Activated T-cell treated with anti-CD3 and anti-CD28 coated beads, Interleukin-2, amount 50 U/mL, for 24 hours (primary cell): ENCODE measurements around the gene KRTAP4-5.
"Not testable (repeated sequence)": the region's sequence is repeated elsewhere in the genome, so short reads cannot be mapped to it uniquely, and the experiment has no call there.

Experiments used
- DNase-seq: peaks from one replicate; pipeline ENCODE4 v3.0.0-alpha.2; 2020
- H3K27ac Mint-ChIP-seq: 2 replicates; pipeline ENCODE4 v1.8.0; 2020; ENCODE audit warnings: mild to moderate bottlenecking, mixed read lengths
- H3K27me3 Mint-ChIP-seq: 2 replicates; pipeline ENCODE4 v1.8.0; 2020; ENCODE audit warnings: mixed read lengths
- H3K36me3 Mint-ChIP-seq: 2 replicates; pipeline ENCODE4 v1.8.0; 2020; ENCODE audit warnings: low read depth, mixed read lengths
- H3K4me1 Mint-ChIP-seq: 2 replicates; pipeline ENCODE4 v1.8.0; 2020; ENCODE audit warnings: low read depth, mixed read lengths
- H3K4me3 Mint-ChIP-seq: 2 replicates; pipeline ENCODE4 v1.8.0; 2020; ENCODE audit warnings: mild to moderate bottlenecking, moderate library complexity, mixed read lengths
- H3K9me3 Mint-ChIP-seq: 2 replicates; pipeline ENCODE4 v1.8.0; 2020; ENCODE audit warnings: mixed read lengths

KRTAP4-5 gene

GRCh38 chr17:41160648-41161047 is 11.0 kb upstream of the KRTAP4-5 start, which contains the start of gene KRTAP4-4:
Gene KRTAP4-4 (minus strand): TSS chr17:41160748. CDS start chr17:41160691, 57 bp downstream.
- Mint-ChIP-seq H3K4me1 (no peaks in the 10 kb centered on the region), H3K9me3 (no peaks in the 10 kb centered on the region), H3K27me3 (peaks cover 17% of the 10 kb centered on the region), H3K27ac (no peak within 1 kb of the TSS), H3K36me3 (no peaks in the 10 kb centered on the region), H3K4me3 (no peak within 1 kb of the TSS)
- DNase-seq = no peak

GRCh38 chr17:41160190-41160589 is 10.6 kb upstream of the KRTAP4-5 start:
- not testable (repeated sequence) for DNase-seq, H3K4me3 Mint-ChIP-seq, H3K36me3 Mint-ChIP-seq, H3K9me3 Mint-ChIP-seq, H3K4me1 Mint-ChIP-seq, H3K27ac Mint-ChIP-seq
- peaks cover 19% of the 10 kb centered on the region for H3K27me3 Mint-ChIP-seq

DNA sequence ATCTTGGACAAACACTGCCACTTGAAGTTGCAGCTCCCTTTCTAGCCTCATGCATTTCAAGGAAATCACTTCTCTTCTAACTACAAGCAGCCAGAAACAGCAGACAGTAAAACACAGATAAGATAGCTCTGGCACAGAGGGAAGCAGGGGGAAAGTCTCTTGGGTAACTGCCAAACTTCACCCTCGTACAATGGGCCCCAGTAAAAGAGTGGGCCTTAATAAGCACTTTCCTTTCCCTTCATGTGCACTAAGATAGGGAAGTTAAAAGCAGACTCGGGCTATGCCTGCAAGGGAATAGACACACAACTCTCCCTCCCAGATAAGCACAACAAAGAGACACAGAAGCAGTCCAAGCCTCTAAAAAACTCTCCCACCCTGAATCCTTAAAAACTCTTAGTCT is 4.2 kb upstream of the KRTAP4-5 start:
- no peaks in the 10 kb centered on the region for H3K4me1 Mint-ChIP-seq
- peaks cover 29% of the 10 kb centered on the region for H3K27me3 Mint-ChIP-seq
- DNase-seq = no peak
- no peaks in the 10 kb centered on the region for H3K36me3 Mint-ChIP-seq
- no peak overlapping the region for H3K27ac Mint-ChIP-seq
- no peaks in the 10 kb centered on the region for H3K9me3 Mint-ChIP-seq
- no peak overlapping the region for H3K4me3 Mint-ChIP-seq

DNA sequence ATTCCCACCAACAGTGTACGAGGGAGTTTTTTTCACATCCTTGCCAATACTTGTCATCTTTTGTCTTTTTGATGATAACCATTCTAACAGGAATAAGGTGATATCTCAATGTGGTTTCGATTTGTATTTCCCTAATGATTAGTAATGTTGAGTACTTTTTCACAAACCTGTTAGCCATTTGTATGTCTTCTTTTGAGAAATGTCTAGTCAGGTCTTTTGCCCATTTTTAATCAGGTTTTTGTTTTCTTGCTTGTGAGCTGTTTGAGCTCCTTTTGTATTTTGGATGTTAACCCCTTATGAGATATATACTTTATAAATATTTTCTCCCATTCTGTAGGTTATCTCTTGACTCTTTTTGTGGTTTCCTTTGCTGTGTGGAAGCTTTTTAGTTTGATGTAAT is 1.9 kb upstream of the KRTAP4-5 start:
- no peak for DNase-seq
- Mint-ChIP-seq H3K4me3 (no peak overlapping the region), H3K36me3 (no peaks in the 10 kb centered on the region), H3K4me1 (no peaks in the 10 kb centered on the region), H3K9me3 (no peaks in the 10 kb centered on the region), H3K27me3 (peaks cover 27% of the 10 kb centered on the region), H3K27ac (no peak overlapping the region)

DNA sequence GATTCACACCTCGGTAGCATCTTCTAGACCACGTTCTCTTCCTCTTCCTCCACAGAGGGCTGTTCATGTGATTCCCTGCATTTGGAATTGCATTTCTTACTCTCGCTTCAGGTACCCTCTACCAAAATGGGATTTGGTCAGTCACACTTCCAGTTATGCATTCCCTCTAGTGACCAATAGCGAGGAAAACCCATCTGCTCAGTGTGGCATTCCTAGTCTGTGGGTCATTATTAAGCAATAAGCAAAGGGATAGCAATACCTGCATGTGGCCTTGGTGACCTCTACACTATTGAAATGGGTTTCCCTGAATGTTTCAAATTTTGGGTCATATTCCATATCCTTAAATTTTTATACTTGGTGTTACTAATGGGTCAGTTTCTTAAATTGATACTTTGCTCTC is 401 bp upstream of the KRTAP4-5 start:
- Mint-ChIP-seq H3K27me3 (peaks cover 17% of the 10 kb centered on the region), H3K36me3 (no peaks in the 10 kb centered on the region), H3K9me3 (no peaks in the 10 kb centered on the region), H3K4me1 (no peaks in the 10 kb centered on the region), H3K4me3 (no peak overlapping the region), H3K27ac (no peak overlapping the region)
- no peak for DNase-seq

DNA sequence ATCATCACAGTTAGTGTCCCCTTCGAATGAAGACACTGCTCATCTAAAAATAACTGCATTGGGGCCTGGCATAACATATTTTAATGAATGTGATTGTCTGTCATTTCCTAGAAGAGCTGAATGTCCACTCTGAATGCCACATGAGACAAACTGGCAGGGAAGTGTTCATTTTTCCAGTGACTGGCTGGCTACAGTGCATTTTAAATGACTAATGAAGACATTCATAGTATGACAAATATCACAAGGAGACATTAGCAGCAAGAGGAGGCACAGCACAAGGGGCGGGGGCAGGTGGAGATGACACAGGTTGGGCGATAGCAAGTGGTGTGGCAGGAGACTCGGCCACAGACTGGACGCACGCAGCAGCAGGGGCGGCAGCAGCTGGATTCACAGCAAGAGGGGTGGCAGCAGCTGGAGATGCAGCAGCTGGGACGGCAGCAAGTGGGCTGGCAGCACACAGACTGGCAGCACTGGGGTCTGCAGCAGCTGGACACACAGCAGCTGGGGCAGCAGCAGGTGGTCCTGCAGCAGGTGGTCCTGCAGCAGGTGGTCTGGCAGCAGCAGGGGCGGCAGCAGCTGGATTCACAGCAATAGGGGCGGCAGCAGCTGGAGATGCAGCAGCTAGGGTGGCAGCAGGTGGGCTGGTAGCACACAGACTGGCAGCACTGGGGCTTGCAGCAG is 514 bp downstream of the KRTAP4-5 start:
- DNase-seq, H3K36me3 Mint-ChIP-seq, H3K4me3 Mint-ChIP-seq, H3K27ac Mint-ChIP-seq, H3K4me1 Mint-ChIP-seq, H3K9me3 Mint-ChIP-seq: not testable (repeated sequence)
- H3K27me3 Mint-ChIP-seq = peaks cover 14% of the 10 kb centered on the region

GRCh38 chr17:41147531-41148204 is 2.0 kb downstream of the KRTAP4-5 start:
- no peak overlapping the region for H3K27ac Mint-ChIP-seq
- peaks cover 6% of the 10 kb centered on the region for H3K27me3 Mint-ChIP-seq
- H3K4me3 Mint-ChIP-seq = no peak overlapping the region

DNA sequence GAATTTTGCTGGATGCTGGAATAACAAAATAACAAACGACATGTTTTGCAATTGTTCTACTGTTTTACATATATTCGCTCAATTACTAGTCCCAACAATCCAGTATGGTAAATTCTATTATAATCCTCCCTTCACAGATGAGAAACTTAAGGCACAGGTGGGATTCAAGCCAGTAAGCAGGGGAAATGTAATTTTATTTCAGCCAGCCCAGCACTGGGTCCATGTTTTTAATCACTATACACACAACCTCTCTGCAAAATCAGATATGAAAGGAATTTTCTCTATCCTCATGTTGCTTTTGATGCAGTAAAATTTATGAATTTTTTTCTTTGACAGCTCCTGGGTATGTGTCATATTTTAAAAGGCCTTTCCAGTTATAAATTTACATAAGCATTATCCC is 4.4 kb downstream of the KRTAP4-5 start:
- Mint-ChIP-seq H3K4me1 (no peaks in the 10 kb centered on the region), H3K27ac (no peak overlapping the region), H3K27me3 (peaks cover 11% of the 10 kb centered on the region), H3K36me3 (peaks cover 4% of the 10 kb centered on the region), H3K9me3 (peaks cover 18% of the 10 kb centered on the region), H3K4me3 (no peak overlapping the region)
- no peak for DNase-seq

More at GRCh38 chr17:41147531-41148204, 2.0 kb downstream of the KRTAP4-5 start:
- peaks cover 4% of the 10 kb centered on the region for H3K36me3 Mint-ChIP-seq
- no peak for DNase-seq
- H3K9me3 Mint-ChIP-seq = peaks cover 12% of the 10 kb centered on the region
- H3K4me1 Mint-ChIP-seq = no peaks in the 10 kb centered on the region

GRCh38 chr17:41144846-41145245 is 4.8 kb downstream of the KRTAP4-5 start:
- H3K4me3 Mint-ChIP-seq = no peak overlapping the region
- H3K36me3 Mint-ChIP-seq = peaks cover 4% of the 10 kb centered on the region
- peaks cover 18% of the 10 kb centered on the region for H3K9me3 Mint-ChIP-seq
- no peak overlapping the region for H3K27ac Mint-ChIP-seq
- no peaks in the 10 kb centered on the region for H3K4me1 Mint-ChIP-seq
- H3K27me3 Mint-ChIP-seq = peaks cover 11% of the 10 kb centered on the region
- no peak for DNase-seq

GRCh38 chr17:41141361-41141760 is 8.3 kb downstream of the KRTAP4-5 start:
- Mint-ChIP-seq H3K4me3 (no peak overlapping the region), H3K9me3 (peaks cover 28% of the 10 kb centered on the region), H3K27ac (no peak overlapping the region), H3K27me3 (peaks cover 13% of the 10 kb centered on the region), H3K36me3 (peaks cover 7% of the 10 kb centered on the region), H3K4me1 (no peaks in the 10 kb centered on the region)
- no peak for DNase-seq

DNA sequence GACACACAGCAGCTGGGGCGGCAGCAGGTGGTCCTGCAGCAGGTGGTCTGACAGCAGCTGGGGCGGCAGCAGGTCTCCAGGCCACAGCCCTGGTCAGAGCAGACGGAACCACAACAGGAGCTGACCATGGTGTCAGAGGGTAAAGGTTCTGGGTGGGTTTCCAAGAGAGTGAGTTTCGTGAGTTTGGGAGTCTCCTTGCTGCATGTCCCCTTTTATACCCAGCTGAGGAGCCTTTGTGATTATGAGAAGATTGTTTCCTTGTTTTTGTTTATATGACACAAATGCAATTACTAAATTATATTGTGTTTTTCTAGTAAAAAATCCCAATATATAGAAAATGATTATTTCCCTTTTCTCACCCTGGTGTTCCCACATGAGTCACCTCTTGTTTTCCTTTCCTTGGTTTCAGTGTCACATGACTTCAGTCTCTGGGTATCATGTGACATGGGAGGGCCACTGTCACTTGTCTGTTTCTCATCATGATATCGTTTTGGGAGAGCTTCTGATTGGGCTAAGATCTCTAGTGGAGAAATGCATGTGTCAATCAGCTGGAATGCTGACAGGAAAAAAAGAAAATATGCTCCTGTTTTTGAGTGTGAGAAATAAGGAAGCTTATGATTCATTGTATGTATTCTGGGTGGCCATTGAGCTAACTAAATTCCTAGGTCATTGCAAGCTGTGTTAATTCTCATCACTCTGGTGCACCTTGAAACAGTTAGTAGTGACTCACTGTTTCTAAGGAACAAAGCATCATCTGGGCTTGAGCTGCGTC is 9.1 kb downstream of the KRTAP4-5 start, which contains the start of gene KRTAP4-6:
Gene KRTAP4-6, minus strand, starts transcription at position 185 of the 772 bp plus-strand sequence. Its CDS starts 57 bp downstream, at position 128.
- Mint-ChIP-seq H3K4me3 (no peak within 1 kb of the TSS), H3K27ac (no peak within 1 kb of the TSS), H3K4me1 (no peaks in the 10 kb centered on the region), H3K36me3 (peaks cover 7% of the 10 kb centered on the region), H3K9me3 (peaks cover 28% of the 10 kb centered on the region), H3K27me3 (peaks cover 13% of the 10 kb centered on the region)
- no peak for DNase-seq

GRCh38 chr17:41139865-41140264 is 9.8 kb downstream of the KRTAP4-5 start:
- H3K27ac Mint-ChIP-seq, H3K36me3 Mint-ChIP-seq, DNase-seq, H3K4me1 Mint-ChIP-seq, H3K4me3 Mint-ChIP-seq: not testable (repeated sequence)
- H3K27me3 Mint-ChIP-seq = peaks cover 13% of the 10 kb centered on the region
- H3K9me3 Mint-ChIP-seq = peaks cover 28% of the 10 kb centered on the region

DNA sequence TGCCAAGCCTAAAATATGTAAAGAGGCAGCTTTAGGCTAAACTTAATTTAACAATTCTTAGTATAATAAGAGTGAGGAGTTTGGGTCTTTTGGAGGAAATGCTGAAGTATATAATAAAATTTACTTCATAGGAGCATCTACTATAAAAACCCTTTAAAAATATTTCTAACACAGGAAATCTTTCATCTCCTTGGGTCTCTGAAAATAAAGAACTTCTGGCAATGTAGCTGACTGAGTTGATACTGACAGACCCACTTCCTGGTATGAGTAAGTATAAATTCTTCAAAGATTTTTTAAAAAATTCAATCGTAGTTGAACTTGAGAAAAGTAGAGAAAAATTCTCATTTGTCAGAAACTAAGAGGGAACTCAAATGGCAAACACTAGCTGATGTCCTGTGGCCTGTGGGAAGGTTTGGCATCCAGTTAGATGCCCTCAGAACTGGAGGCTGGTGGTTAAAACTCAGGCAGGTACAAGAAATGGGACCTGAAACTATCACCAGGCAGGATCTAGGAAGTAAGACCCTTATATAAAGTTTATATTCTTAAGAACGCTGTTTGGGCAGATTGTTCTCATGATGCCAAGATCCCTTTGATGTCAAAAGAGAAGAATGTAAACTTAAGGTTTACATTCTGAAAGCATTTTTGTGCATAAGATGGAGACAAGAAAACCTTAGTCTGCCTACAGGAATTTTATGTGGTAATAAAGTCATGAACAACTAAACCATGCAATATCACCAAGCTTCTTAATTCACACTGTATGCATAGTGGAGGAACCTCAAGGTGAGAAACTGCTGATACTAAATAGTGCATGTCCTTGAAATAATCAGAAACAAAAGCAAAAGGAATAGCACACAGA is 15.5 kb downstream of the KRTAP4-5 start:
- Mint-ChIP-seq H3K9me3 (peaks cover 7% of the 10 kb centered on the region), H3K36me3 (no peaks in the 10 kb centered on the region), H3K27ac (no peak overlapping the region), H3K4me3 (no peak overlapping the region), H3K4me1 (peaks cover 7% of the 10 kb centered on the region), H3K27me3 (peaks cover 4% of the 10 kb centered on the region)
- DNase-seq = no peak

DNA sequence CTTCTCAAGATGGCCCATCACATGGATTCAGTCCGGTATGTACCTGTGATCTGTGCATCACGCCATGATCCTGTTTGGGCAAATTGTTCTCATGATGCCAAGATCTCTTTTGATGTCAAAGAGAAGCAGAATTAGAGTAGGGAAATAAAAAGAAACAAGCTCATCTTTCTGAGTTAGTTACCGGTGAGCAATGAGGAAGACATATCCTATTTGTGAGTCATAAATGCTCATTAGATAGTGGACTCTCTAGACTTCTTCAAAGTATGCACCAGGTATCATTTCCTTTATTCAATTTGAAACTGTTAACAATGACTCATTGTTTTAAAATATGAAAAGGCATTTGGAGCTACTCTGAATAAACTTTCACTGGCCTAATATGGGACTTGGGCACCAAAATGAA is 17.6 kb downstream of the KRTAP4-5 start:
- peaks cover 7% of the 10 kb centered on the region for H3K4me1 Mint-ChIP-seq
- H3K36me3 Mint-ChIP-seq = no peaks in the 10 kb centered on the region
- no peak overlapping the region for H3K4me3 Mint-ChIP-seq
- no peaks in the 10 kb centered on the region for H3K9me3 Mint-ChIP-seq
- H3K27me3 Mint-ChIP-seq = no peaks in the 10 kb centered on the region
- H3K27ac Mint-ChIP-seq = no peak overlapping the region
- no peak for DNase-seq
